ENCODE data around the gene WWOX. TPM values are rescaled to one million over a fixed set of nuclear protein-coding genes. Genes with fewer than 3 reads are reported as not detected.

WWOX gene
- total RNA-seq, 1 donor from 2014 or later: 28.2 TPM

DNA sequence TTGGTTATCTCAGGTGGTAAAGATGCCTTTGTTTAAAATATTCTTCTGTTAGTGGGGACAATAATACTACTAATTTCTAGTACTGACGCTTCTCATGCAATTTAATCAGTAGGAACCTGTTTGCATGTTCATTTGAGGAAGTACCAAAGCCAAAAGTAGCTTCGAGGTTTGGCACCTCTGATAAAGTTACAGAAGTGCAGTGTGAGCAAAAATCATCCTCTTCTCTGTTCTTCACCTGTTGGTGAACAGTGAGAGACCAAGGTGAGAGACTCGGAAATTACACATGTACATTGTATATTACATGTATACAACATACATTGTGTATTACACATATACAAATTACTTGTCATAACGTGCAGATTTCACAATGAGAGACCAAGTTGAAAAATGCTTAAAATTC, 1096.5 kb downstream of the WWOX start:
- Mint-ChIP-seq H3K27ac (no peak overlapping the region), H3K4me1 (ENCODE audit: unreplicated experiment) (peaks cover 5% of the 10 kb centered on the region), H3K36me3 (no peaks in the 10 kb centered on the region), H3K9me3 (no peaks in the 10 kb centered on the region), H3K27me3 (peaks cover 5% of the 10 kb centered on the region), H3K4me3 (no peak overlapping the region)
- TF ChIP-seq, protein P1, sequence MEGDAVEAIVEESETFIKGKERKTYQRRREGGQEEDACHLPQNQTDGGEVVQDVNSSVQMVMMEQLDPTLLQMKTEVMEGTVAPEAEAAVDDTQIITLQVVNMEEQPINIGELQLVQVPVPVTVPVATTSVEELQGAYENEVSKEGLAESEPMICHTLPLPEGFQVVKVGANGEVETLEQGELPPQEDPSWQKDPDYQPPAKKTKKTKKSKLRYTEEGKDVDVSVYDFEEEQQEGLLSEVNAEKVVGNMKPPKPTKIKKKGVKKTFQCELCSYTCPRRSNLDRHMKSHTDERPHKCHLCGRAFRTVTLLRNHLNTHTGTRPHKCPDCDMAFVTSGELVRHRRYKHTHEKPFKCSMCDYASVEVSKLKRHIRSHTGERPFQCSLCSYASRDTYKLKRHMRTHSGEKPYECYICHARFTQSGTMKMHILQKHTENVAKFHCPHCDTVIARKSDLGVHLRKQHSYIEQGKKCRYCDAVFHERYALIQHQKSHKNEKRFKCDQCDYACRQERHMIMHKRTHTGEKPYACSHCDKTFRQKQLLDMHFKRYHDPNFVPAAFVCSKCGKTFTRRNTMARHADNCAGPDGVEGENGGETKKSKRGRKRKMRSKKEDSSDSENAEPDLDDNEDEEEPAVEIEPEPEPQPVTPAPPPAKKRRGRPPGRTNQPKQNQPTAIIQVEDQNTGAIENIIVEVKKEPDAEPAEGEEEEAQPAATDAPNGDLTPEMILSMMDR (conservative IDR thresholded peaks at IDR 0.05): no peak
- DNase-seq (ENCODE audit: extremely low spot score, unreplicated experiment): no peak

DNA sequence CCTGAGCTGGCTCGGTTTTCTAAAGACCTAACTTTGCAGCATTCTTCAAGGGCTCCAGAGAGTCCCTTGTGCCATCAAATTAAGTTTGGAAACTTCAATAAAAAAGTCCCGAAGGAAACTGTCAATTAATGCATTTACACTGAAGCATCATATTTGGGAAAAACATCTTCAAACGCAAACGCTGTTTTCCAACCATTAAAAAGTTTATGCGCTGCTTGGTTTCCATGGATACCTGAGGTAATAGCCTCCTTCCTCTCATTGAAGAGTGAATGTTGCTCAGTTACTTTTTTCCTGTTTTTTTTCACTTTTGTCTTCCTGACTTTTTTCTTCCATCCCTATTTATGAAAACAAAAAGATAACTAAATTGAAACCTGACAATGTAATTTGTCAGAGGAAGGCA, 1102.0 kb downstream of the WWOX start:
- no peaks in the 10 kb centered on the region for H3K27me3 Mint-ChIP-seq
- TF ChIP-seq, protein P1 (conservative IDR thresholded peaks at IDR 0.05): no peak
- H3K4me1 Mint-ChIP-seq (ENCODE audit: unreplicated experiment): no peaks in the 10 kb centered on the region
- no peak overlapping the region for H3K27ac Mint-ChIP-seq
- no peaks in the 10 kb centered on the region for H3K9me3 Mint-ChIP-seq
- H3K4me3 Mint-ChIP-seq: no peak overlapping the region
- DNase-seq (ENCODE audit: extremely low spot score, unreplicated experiment): no peak
- no peaks in the 10 kb centered on the region for H3K36me3 Mint-ChIP-seq

DNA sequence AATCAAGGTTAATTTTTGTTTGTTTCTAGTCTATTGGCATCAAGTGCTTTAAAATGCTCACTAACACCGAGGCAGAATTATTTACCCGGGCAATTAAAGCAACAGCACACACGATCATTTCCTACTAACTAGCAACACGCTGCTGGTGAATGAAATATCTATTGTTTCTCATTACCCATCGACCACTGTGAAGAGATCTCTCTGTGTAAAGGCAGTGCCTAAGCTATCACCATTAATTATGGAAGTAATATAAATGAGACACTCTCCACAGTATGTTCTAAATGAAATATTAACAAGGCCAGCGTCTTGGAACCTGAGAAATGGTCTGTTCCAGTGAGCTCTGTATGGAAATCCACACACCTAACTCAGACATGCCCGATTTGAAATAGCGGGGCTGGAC, 1103.5 kb downstream of the WWOX start:
- no peaks in the 10 kb centered on the region for H3K4me1 Mint-ChIP-seq (ENCODE audit: unreplicated experiment)
- no peaks in the 10 kb centered on the region for H3K27me3 Mint-ChIP-seq
- TF ChIP-seq, protein P1 (conservative IDR thresholded peaks at IDR 0.05): no peak
- no peak for DNase-seq (ENCODE audit: extremely low spot score, unreplicated experiment)
- no peak overlapping the region for H3K4me3 Mint-ChIP-seq
- no peak overlapping the region for H3K27ac Mint-ChIP-seq
- no peaks in the 10 kb centered on the region for H3K36me3 Mint-ChIP-seq
- H3K9me3 Mint-ChIP-seq: no peaks in the 10 kb centered on the region

DNA sequence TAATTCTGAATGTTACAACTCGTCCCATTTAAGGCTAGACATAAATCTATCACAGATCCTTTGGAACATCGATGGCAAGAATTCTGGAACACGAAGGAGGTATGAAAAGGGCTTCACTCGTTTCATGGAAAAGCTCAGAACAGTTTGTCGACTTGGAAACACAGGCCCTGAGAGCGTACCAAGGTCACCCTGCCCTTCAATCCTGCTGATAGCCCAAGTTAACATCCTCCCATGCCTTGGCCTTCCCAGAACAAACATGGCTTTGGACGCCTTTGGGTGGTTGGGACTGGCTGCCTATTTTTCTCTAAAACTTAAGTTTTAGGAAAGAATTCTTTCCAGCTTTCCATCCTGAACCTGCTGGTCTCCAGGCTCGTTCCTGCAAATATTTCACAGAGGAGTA, 1105.0 kb downstream of the WWOX start:
- no peak for DNase-seq (ENCODE audit: extremely low spot score, unreplicated experiment)
- H3K4me1 Mint-ChIP-seq (ENCODE audit: unreplicated experiment): no peaks in the 10 kb centered on the region
- no peaks in the 10 kb centered on the region for H3K27me3 Mint-ChIP-seq
- no peak overlapping the region for H3K27ac Mint-ChIP-seq
- no peaks in the 10 kb centered on the region for H3K36me3 Mint-ChIP-seq
- TF ChIP-seq, protein P1 (conservative IDR thresholded peaks at IDR 0.05): no peak
- no peaks in the 10 kb centered on the region for H3K9me3 Mint-ChIP-seq
- H3K4me3 Mint-ChIP-seq: no peak overlapping the region

DNA sequence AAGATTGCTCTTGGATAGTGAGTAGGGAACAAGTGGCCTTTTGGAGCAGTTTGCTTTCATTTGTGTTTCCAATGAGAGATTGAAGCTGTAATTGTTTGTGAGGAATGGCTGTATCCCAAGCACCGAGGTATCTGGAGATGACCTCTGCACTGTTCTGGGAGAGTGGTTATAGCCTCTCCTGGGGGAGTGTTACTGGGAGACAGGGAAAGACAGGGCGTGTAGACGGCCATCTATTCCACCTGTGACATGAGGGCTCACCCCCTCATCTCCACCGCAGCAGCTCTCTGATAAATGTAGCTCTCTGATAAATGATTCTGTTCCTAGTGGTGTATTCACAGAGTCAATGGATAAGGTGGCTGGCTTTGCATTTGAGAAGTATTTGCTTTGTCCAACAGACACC, 1107.4 kb downstream of the WWOX start:
- H3K27ac Mint-ChIP-seq: no peak overlapping the region
- H3K27me3 Mint-ChIP-seq: no peaks in the 10 kb centered on the region
- TF ChIP-seq, protein P1 (conservative IDR thresholded peaks at IDR 0.05): no peak
- no peak for DNase-seq (ENCODE audit: extremely low spot score, unreplicated experiment)
- H3K36me3 Mint-ChIP-seq: no peaks in the 10 kb centered on the region
- no peaks in the 10 kb centered on the region for H3K9me3 Mint-ChIP-seq
- no peaks in the 10 kb centered on the region for H3K4me1 Mint-ChIP-seq (ENCODE audit: unreplicated experiment)
- no peak overlapping the region for H3K4me3 Mint-ChIP-seq

DNA sequence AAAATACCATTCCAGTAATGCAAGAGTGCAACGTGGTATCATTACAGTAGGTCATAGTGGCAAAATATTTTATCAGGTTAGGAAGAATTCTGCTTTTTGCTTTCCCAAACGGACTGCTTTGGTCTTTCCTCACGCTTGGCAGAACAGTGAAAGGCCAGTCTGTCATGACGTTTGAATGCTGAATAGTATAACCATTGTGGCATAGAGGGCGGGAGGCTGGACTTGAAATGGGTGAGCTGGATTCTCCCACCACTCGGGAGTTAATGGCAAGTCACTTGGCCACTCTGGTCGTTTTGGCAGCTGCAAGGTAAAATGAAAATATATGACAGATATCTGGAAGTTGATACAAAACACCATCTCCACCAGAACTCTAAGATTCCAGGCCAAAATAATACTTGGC, 1109.9 kb downstream of the WWOX start:
- no peak overlapping the region for H3K27ac Mint-ChIP-seq
- no peaks in the 10 kb centered on the region for H3K4me1 Mint-ChIP-seq (ENCODE audit: unreplicated experiment)
- no peak overlapping the region for H3K4me3 Mint-ChIP-seq
- no peaks in the 10 kb centered on the region for H3K27me3 Mint-ChIP-seq
- TF ChIP-seq, protein P1 (conservative IDR thresholded peaks at IDR 0.05): no peak
- no peaks in the 10 kb centered on the region for H3K36me3 Mint-ChIP-seq
- no peak for DNase-seq (ENCODE audit: extremely low spot score, unreplicated experiment)
- peaks cover 5% of the 10 kb centered on the region for H3K9me3 Mint-ChIP-seq
